AG20443 (cell line): Measurements from ENCODE around the gene BDH1.
"Not testable (repeated sequence)": the region's sequence is repeated elsewhere in the genome, so short reads cannot be mapped to it uniquely, and the experiment has no call there.

Source experiments
- DNase-seq: peaks from one replicate; pipeline ENCODE4 v3.0.0; 2012; ENCODE audit warnings: low spot score, mixed read lengths

BDH1 gene

GRCh38 chr3:197484204-197484901 lies 71.4 kb downstream of the BDH1 start:
- DNase-seq: no peak

- DNase-seq: no peak
Observed at GRCh38 chr3:197482001-197482400, 73.8 kb downstream of the BDH1 start.

- DNase-seq: no peak
Observed at GRCh38 chr3:197480320-197480719, 75.4 kb downstream of the BDH1 start.

- DNase-seq: peak; percentile 59
Observed at GRCh38 chr3:197478746-197479668, 76.8 kb downstream of the BDH1 start.

GRCh38 chr3:197477816-197478215 lies 78.0 kb downstream of the BDH1 start:
- DNase-seq: not testable (repeated sequence)

GRCh38 chr3:197475997-197476525 lies 79.7 kb downstream of the BDH1 start:
- DNase-seq: no peak

GRCh38 chr3:197475514-197475913 lies 80.3 kb downstream of the BDH1 start:
- DNase-seq: no peak

GRCh38 chr3:197472151-197472550 lies 83.6 kb downstream of the BDH1 start:
- no peak for DNase-seq

GRCh38 chr3:197471221-197472010 lies 84.4 kb downstream of the BDH1 start:
- DNase-seq: no peak

GRCh38 chr3:197468866-197469382 lies 86.8 kb downstream of the BDH1 start:
- DNase-seq: peak; percentile 22

- no peak for DNase-seq
Observed at GRCh38 chr3:197468167-197468566, 87.6 kb downstream of the BDH1 start.

- DNase-seq: peak; percentile 76
Observed at GRCh38 chr3:197466586-197467399, 89.0 kb downstream of the BDH1 start.

- peak; percentile 43 for DNase-seq
Observed at GRCh38 chr3:197465996-197466549, 89.7 kb downstream of the BDH1 start.

- no peak for DNase-seq
Observed at GRCh38 chr3:197465197-197465995, 90.4 kb downstream of the BDH1 start.

GRCh38 chr3:197464794-197465193 lies 91.0 kb downstream of the BDH1 start:
- no peak for DNase-seq

GRCh38 chr3:197463279-197463678 lies 92.5 kb downstream of the BDH1 start:
- no peak for DNase-seq

GRCh38 chr3:197462808-197463207 lies 93.0 kb downstream of the BDH1 start:
- no peak for DNase-seq

- no peak for DNase-seq
Observed at GRCh38 chr3:197460639-197461038, 95.1 kb downstream of the BDH1 start.

- no peak for DNase-seq
Observed at GRCh38 chr3:197460002-197460401, 95.8 kb downstream of the BDH1 start.
